Measurements from ENCODE around the gene CD200R1.

GRCh38 chr3:112894258-112894657, 80.6 kb downstream of the CD200R1 start:
- TF ChIP-seq CTCF (IDR thresholded peaks at IDR 0.05 in 2 of 3, conservative IDR thresholded peaks at IDR 0.05 in 1 of 3; ENCODE audit: borderline replicate concordance in 1 of 3, insufficient read depth in 1 of 3, low read depth in 2 of 3, low read length in 2 of 3) (no peak), FOSL1 (IDR thresholded peaks at IDR 0.05; ENCODE audit: low read depth) (no peak), POLR2AphosphoS5 (IDR thresholded peaks at IDR 0.05; ENCODE audit: low read depth, low read length) (no peak), REST (IDR thresholded peaks at IDR 0.05; ENCODE audit: low read depth) (no peak), JUND (IDR thresholded peaks at IDR 0.05) (no peak), TCF7L2 (IDR thresholded peaks at IDR 0.05; ENCODE audit: borderline replicate concordance, extremely low read depth, insufficient read depth, insufficient read length) (no peak), SP1 (IDR thresholded peaks at IDR 0.05; ENCODE audit: low read depth) (no peak)

Measured in HCT116 (cell line).